ENCODE results near the gene GRIA1.
"Not testable (repeated sequence)": the region's sequence is repeated elsewhere in the genome, so short reads cannot be mapped to it uniquely, and the experiment has no call there.

The GRIA1 gene

GRCh38 chr5:153849303-153850113 is 359.0 kb downstream of the GRIA1 start:
- not testable (repeated sequence) for H3K27ac ChIP-seq (ENCODE audit: insufficient read depth, low read depth, low read length, poor library complexity, severe bottlenecking); H3K9me3 ChIP-seq (ENCODE audit: control insufficient read depth, low read length); H3K27me3 ChIP-seq (ENCODE audit: control insufficient read depth, insufficient read depth, low read length, poor library complexity, severe bottlenecking); H3K4me3 ChIP-seq (ENCODE audit: insufficient read depth, low read depth, low read length); H3K4me1 ChIP-seq (ENCODE audit: control insufficient read depth, insufficient read depth, low read length); H3K36me3 ChIP-seq (ENCODE audit: control insufficient read depth, insufficient read depth, low read length)
- WGBS, 2 experiments, result 92 to 93% methylated on average over 6 of the region's 6 CpGs

- Histone ChIP-seq H3K4me3 (ENCODE audit: insufficient read depth, low read depth, low read length) (no peak overlapping the region), H3K27me3 (ENCODE audit: control insufficient read depth, insufficient read depth, low read length, poor library complexity, severe bottlenecking) (no peaks in the 10 kb centered on the region), H3K36me3 (ENCODE audit: control insufficient read depth, insufficient read depth, low read length) (no peaks in the 10 kb centered on the region), H3K27ac (ENCODE audit: insufficient read depth, low read depth, low read length, poor library complexity, severe bottlenecking) (no peak overlapping the region), H3K4me1 (ENCODE audit: control insufficient read depth, insufficient read depth, low read length) (peaks cover 8% of the 10 kb centered on the region), H3K9me3 (ENCODE audit: control insufficient read depth, low read length) (no peaks in the 10 kb centered on the region)
- WGBS, 2 experiments, result 89 to 97% methylated on average over 4 of the region's 4 CpGs
Observed at GRCh38 chr5:153860195-153860886, 369.9 kb downstream of the GRIA1 start.

DNA sequence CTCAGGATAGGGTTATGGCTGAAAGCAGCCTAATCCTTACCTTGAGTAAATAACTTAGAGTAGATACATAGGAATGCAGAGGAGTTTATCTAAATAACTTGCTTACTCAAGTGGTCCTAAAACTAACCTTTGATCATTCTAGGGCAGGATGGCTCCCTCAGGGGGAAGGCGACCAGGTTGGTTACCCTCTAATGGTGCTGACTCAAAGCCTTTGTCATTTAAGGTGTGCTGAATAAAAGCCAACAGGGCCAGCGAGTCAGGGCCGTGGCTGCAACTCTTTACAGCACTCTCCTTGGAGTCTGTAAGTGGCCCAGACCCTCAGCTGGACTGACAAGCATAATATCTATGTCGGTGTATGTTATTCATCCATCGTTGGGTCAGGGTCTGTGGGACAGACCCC is 372.4 kb downstream of the GRIA1 start:
- not testable (repeated sequence) for H3K36me3 ChIP-seq (ENCODE audit: control insufficient read depth, insufficient read depth, low read length); H3K27ac ChIP-seq (ENCODE audit: insufficient read depth, low read depth, low read length, poor library complexity, severe bottlenecking); H3K9me3 ChIP-seq (ENCODE audit: control insufficient read depth, low read length); H3K27me3 ChIP-seq (ENCODE audit: control insufficient read depth, insufficient read depth, low read length, poor library complexity, severe bottlenecking); H3K4me1 ChIP-seq (ENCODE audit: control insufficient read depth, insufficient read depth, low read length); H3K4me3 ChIP-seq (ENCODE audit: insufficient read depth, low read depth, low read length)
- WGBS, 2 experiments, result 78 to 80% methylated on average over 5 of the region's 5 CpGs

All from ectodermal cell (in vitro differentiated cells).